ENCODE measurements around the gene UGCG. TPM values are rescaled to one million over a fixed set of nuclear protein-coding genes. Genes with fewer than 3 reads are reported as not detected.

Gene UGCG
- total RNA-seq, 1 experiment from 2014 or later: 23.3 TPM

DNA sequence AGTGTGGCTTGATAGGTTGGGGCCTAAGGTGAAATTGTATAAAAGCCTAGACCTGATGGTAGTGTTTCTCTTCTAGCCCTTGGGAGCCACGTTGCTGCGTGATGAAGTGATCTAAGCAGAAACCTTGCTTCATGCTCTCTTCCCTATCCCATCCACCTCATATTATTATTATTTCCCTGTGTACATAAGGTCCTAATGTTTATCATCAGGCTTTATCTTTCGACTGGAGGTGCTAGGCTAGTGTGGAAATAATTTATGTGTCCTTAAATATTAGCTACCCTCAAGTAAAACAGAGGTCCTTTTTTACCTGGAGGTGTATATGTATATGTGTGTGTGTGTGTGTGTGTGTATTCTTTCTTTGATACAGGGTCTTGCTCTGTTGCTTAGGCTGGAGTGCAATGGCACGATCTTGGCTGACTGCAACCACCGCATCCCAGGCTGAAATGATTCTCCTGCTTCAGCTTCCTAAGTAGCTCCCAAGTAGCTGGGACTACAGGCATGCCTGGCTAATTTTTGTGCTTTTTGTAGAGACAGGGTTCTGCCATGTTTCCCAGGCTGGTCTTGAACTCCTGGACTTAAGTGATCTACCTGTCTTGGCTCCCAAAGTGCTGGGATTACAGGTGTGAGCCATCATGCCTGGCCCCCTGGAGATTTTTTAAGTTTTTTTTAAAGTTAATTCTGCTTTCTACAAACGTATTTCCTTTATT lies 3.7 kb downstream of the UGCG start:
- no peak overlapping the region for H2AK5ac ChIP-seq (ENCODE audit: insufficient read length, low read length)
- H4K91ac ChIP-seq (ENCODE audit: insufficient read length, low read depth, low read length): no peak overlapping the region
- no peak overlapping the region for H3K4me3 Mint-ChIP-seq
- peaks cover 11% of the 10 kb centered on the region for H3K23me2 ChIP-seq (ENCODE audit: insufficient read length, low read depth, low read length, poor library complexity, severe bottlenecking)
- H3K9ac ChIP-seq (ENCODE audit: extremely low read depth, insufficient read length, low read length): no peak overlapping the region
- H3K27ac ChIP-seq (ENCODE audit: insufficient read length, low read depth, low read length): no peak overlapping the region
- H3K27me3 Mint-ChIP-seq (ENCODE audit: low read depth): no peaks in the 10 kb centered on the region
- no peak overlapping the region for H3K56ac ChIP-seq (ENCODE audit: insufficient read length, low read depth, low read length)
- no peaks in the 10 kb centered on the region for H3K27me3 ChIP-seq (ENCODE audit: insufficient read depth, low read length)
- no peak overlapping the region for H3K4me2 ChIP-seq (ENCODE audit: insufficient read depth, insufficient read length, low read length)
- no peaks in the 10 kb centered on the region for H3K9me3 ChIP-seq (ENCODE audit: control insufficient read depth, low read depth, low read length)
- no peak overlapping the region for H3K23ac ChIP-seq (ENCODE audit: insufficient read length, low read depth, low read length)
- no peaks in the 10 kb centered on the region; the same call in 1 of the 2 replicates for H3K4me1 ChIP-seq (ENCODE audit: insufficient read depth, low read length)
- H3K79me2 ChIP-seq (ENCODE audit: insufficient read depth, low read length): peaks cover 44% of the 10 kb centered on the region; the same call in 1 of the 2 replicates
- TF ChIP-seq, protein P1, sequence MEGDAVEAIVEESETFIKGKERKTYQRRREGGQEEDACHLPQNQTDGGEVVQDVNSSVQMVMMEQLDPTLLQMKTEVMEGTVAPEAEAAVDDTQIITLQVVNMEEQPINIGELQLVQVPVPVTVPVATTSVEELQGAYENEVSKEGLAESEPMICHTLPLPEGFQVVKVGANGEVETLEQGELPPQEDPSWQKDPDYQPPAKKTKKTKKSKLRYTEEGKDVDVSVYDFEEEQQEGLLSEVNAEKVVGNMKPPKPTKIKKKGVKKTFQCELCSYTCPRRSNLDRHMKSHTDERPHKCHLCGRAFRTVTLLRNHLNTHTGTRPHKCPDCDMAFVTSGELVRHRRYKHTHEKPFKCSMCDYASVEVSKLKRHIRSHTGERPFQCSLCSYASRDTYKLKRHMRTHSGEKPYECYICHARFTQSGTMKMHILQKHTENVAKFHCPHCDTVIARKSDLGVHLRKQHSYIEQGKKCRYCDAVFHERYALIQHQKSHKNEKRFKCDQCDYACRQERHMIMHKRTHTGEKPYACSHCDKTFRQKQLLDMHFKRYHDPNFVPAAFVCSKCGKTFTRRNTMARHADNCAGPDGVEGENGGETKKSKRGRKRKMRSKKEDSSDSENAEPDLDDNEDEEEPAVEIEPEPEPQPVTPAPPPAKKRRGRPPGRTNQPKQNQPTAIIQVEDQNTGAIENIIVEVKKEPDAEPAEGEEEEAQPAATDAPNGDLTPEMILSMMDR (conservative IDR thresholded peaks at IDR 0.05): no peak
- H3K36me3 Mint-ChIP-seq (ENCODE audit: insufficient read depth in 1 of 3, low read depth in 3 of 3): no peaks in the 10 kb centered on the region
- H3K14ac ChIP-seq (ENCODE audit: insufficient read depth, low read length): no peak overlapping the region
- peaks cover 6 to 11% of the 10 kb centered on the region in 2 experiments; a peak in 3 of 4 replicates for H3K4me1 Mint-ChIP-seq
- H3K9me3 Mint-ChIP-seq: no peaks in the 10 kb centered on the region
- H3K79me1 ChIP-seq (ENCODE audit: insufficient read depth, low read depth, low read length, poor library complexity, severe bottlenecking): peaks cover 10% of the 10 kb centered on the region
- no peak for DNase-seq
- no peak overlapping the region for H2BK120ac ChIP-seq (ENCODE audit: low read depth, low read length, poor library complexity, severe bottlenecking)
- H4K20me1 ChIP-seq (ENCODE audit: control insufficient read depth, insufficient read depth, insufficient read length): peaks cover 3% of the 10 kb centered on the region
- H2AFZ ChIP-seq (ENCODE audit: low read length): no peak overlapping the region
- H3K4ac ChIP-seq (ENCODE audit: low read depth, low read length): no peak overlapping the region
- no peak overlapping the region; a peak in 1 of 7 replicates for H3K27ac Mint-ChIP-seq
- H3T11ph ChIP-seq (ENCODE audit: low read length): no peak overlapping the region
- no peak overlapping the region for H2BK20ac ChIP-seq (ENCODE audit: low read depth, low read length, poor library complexity, severe bottlenecking)
- H2BK5ac ChIP-seq (ENCODE audit: insufficient read length, low read length): no peak overlapping the region
- WGBS (ENCODE audit: extremely low coverage, insufficient read length, low lambda C conversion rate): no CpG with 5 or more reads among the region's 6 CpGs
- no peak overlapping the region for H2BK15ac ChIP-seq (ENCODE audit: low read depth, low read length)
- no peak overlapping the region for H2BK12ac ChIP-seq (ENCODE audit: insufficient read length, low read depth, low read length)
- no peak overlapping the region for H4K5ac ChIP-seq (ENCODE audit: insufficient read length, low read depth, low read length)
- H3K18ac ChIP-seq (ENCODE audit: insufficient read length, low read depth, low read length): no peak overlapping the region
- no peak overlapping the region for H4K8ac ChIP-seq (replicated peaks; ENCODE audit: insufficient read length, low read depth, low read length)

All from H9 (cell line).